KMS-11 (cell line): Measurements from ENCODE around the gene DHX8.

Experiments used
- H2AFZ ChIP-seq: fragments of 200-600 bp; sonication (generic); 2 replicates; pipeline ENCODE4 v1.6.1; 2016; ENCODE audit warnings: antibody characterized with exemption, mixed run types, low read depth
- H3K27ac ChIP-seq: fragments of 200-600 bp; sonication (generic); 2 replicates; pipeline ENCODE4 v1.6.1; 2016; ENCODE audit warnings: mild to moderate bottlenecking, mixed run types
- H3K27me3 ChIP-seq: fragments of 200-600 bp; sonication (generic); 2 replicates; pipeline ENCODE4 v1.6.1; 2017; ENCODE audit warnings: mild to moderate bottlenecking, low read depth, mixed run types, moderate library complexity; ENCODE audit not compliant: insufficient read depth
- H3K36me3 ChIP-seq: fragments of 200-600 bp; sonication (generic); 2 replicates; pipeline ENCODE4 v1.6.1; 2017; ENCODE audit warnings: mild to moderate bottlenecking, mixed run types; ENCODE audit not compliant: insufficient read depth
- H3K4me1 ChIP-seq: fragments of 200-600 bp; sonication (generic); 2 replicates; pipeline ENCODE4 v1.6.1; 2016; ENCODE audit warnings: mild to moderate bottlenecking, low read depth, mixed run types; ENCODE audit not compliant: poor library complexity, severe bottlenecking
- H3K4me2 ChIP-seq: fragments of 200-600 bp; sonication (generic); 2 replicates; pipeline ENCODE4 v1.7.0; 2016; ENCODE audit warnings: mild to moderate bottlenecking, mixed run types
- H3K4me3 ChIP-seq: fragments of 200-600 bp; sonication (generic); IDR thresholded peaks from 2 replicates; pipeline ENCODE4 v1.6.1; 2017; ENCODE audit warnings: low read depth, low read length, mixed read lengths; ENCODE audit not compliant: insufficient read depth
- H3K79me2 ChIP-seq: fragments of 200-600 bp; sonication (generic); 2 replicates; pipeline ENCODE4 v1.6.1; 2016; ENCODE audit warnings: low read depth, mixed run types; ENCODE audit not compliant: insufficient read depth
- H3K9ac ChIP-seq: fragments of 200-600 bp; sonication (generic); 2 replicates; pipeline ENCODE4 v1.6.1; 2016; ENCODE audit warnings: mild to moderate bottlenecking, mixed run types
- H4K20me1 ChIP-seq: fragments of 200-600 bp; sonication (generic); 2 replicates; pipeline ENCODE4 v1.6.1; 2016; ENCODE audit warnings: mild to moderate bottlenecking, mixed run types; ENCODE audit not compliant: insufficient read depth
- TF ChIP-seq, protein P1 (sequence below): fragments of 200-600 bp; sonication (generic); conservative IDR thresholded peaks from 2 replicates; pipeline ENCODE4 v1.6.1; 2017; ENCODE audit warnings: low read depth, mild to moderate bottlenecking, antibody characterized with exemption, low read length, moderate library complexity, mixed read lengths

DHX8 gene

GRCh38 chr17:43517161-43517560, 33.4 kb downstream of the DHX8 start:
- no peaks in the 10 kb centered on the region for H3K4me1 ChIP-seq
- H3K27me3 ChIP-seq = no peaks in the 10 kb centered on the region
- H3K4me2 ChIP-seq = no peak overlapping the region
- no peak overlapping the region for H2AFZ ChIP-seq
- no peak overlapping the region for H3K27ac ChIP-seq
- no peaks in the 10 kb centered on the region for H4K20me1 ChIP-seq
- no peaks in the 10 kb centered on the region for H3K79me2 ChIP-seq
- TF ChIP-seq, protein P1, sequence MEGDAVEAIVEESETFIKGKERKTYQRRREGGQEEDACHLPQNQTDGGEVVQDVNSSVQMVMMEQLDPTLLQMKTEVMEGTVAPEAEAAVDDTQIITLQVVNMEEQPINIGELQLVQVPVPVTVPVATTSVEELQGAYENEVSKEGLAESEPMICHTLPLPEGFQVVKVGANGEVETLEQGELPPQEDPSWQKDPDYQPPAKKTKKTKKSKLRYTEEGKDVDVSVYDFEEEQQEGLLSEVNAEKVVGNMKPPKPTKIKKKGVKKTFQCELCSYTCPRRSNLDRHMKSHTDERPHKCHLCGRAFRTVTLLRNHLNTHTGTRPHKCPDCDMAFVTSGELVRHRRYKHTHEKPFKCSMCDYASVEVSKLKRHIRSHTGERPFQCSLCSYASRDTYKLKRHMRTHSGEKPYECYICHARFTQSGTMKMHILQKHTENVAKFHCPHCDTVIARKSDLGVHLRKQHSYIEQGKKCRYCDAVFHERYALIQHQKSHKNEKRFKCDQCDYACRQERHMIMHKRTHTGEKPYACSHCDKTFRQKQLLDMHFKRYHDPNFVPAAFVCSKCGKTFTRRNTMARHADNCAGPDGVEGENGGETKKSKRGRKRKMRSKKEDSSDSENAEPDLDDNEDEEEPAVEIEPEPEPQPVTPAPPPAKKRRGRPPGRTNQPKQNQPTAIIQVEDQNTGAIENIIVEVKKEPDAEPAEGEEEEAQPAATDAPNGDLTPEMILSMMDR = no peak
- peaks cover 9% of the 10 kb centered on the region; the same call in 1 of the 2 replicates for H3K36me3 ChIP-seq
- no peak overlapping the region for H3K9ac ChIP-seq
- no peak overlapping the region for H3K4me3 ChIP-seq

GRCh38 chr17:43517615-43518386, 34.0 kb downstream of the DHX8 start:
- H3K4me1 ChIP-seq = no peaks in the 10 kb centered on the region

GRCh38 chr17:43521389-43521788, 37.6 kb downstream of the DHX8 start:
- no peak overlapping the region for H3K27ac ChIP-seq
- no peak overlapping the region for H3K4me2 ChIP-seq
- no peaks in the 10 kb centered on the region for H3K4me1 ChIP-seq
- H2AFZ ChIP-seq = no peak overlapping the region
- H3K27me3 ChIP-seq = no peaks in the 10 kb centered on the region
- H3K79me2 ChIP-seq = no peaks in the 10 kb centered on the region
- H3K36me3 ChIP-seq = peaks cover 5% of the 10 kb centered on the region; the same call in 1 of the 2 replicates
- no peak overlapping the region for H3K4me3 ChIP-seq
- TF ChIP-seq, protein P1 = no peak
- H4K20me1 ChIP-seq = no peaks in the 10 kb centered on the region
- no peak overlapping the region for H3K9ac ChIP-seq

More at GRCh38 chr17:43517615-43518386, 34.0 kb downstream of the DHX8 start:
- H3K27me3 ChIP-seq = no peaks in the 10 kb centered on the region
- no peak overlapping the region for H3K9ac ChIP-seq
- peaks cover 9% of the 10 kb centered on the region; the same call in 1 of the 2 replicates for H3K36me3 ChIP-seq
- TF ChIP-seq, protein P1 = no peak
- H4K20me1 ChIP-seq = no peaks in the 10 kb centered on the region
- no peak overlapping the region for H3K4me2 ChIP-seq
- H3K4me3 ChIP-seq = no peak overlapping the region
- no peak overlapping the region for H2AFZ ChIP-seq
- no peaks in the 10 kb centered on the region for H3K79me2 ChIP-seq
- H3K27ac ChIP-seq = no peak overlapping the region; the same call in 1 of the 2 replicates

DNA sequence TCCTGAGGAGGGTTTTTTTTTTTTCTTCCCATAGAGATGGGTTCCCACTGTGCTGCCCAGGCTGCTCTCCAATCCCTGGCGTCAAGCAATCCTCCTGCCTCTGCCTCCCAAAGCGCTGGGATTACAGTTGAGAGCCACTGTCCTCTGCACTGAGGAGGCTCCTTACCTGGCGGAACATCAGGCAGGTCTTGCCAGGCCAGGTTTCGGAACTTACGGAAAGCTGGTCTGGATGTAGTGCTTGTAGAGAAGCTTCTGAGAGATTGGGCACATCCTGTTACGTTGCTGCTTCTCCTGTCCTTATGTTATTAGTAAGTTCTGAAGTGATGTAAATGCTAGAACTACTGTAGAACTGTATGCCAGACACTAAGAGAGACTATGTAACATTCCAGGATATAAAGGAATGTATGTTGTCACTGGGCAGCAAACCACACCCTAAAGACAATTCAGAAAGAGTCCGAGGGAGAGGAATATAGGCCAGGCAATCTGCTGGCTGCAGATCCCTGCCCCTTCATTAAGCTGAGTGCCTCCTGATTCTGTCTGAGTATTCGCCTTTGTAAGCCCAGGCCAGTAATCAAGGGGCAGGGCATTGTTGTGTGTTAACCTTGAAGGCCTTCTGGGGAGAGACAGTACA, 41.3 kb downstream of the DHX8 start:
- Histone ChIP-seq H2AFZ (no peak overlapping the region), H3K4me2 (no peak overlapping the region), H3K4me3 (no peak overlapping the region), H4K20me1 (no peaks in the 10 kb centered on the region), H3K36me3 (peaks cover 5% of the 10 kb centered on the region; the same call in 1 of the 2 replicates), H3K4me1 (no peaks in the 10 kb centered on the region), H3K27ac (no peak overlapping the region), H3K79me2 (no peaks in the 10 kb centered on the region), H3K9ac (no peak overlapping the region), H3K27me3 (no peaks in the 10 kb centered on the region)
- TF ChIP-seq, protein P1 = no peak
